ENCODE data around the gene SIDT2. TPM values are rescaled to one million over a fixed set of nuclear protein-coding genes. Genes with fewer than 3 reads are reported as not detected.

Gene SIDT2
- total RNA-seq, 2 experiments from 2014 or later, result 16.6 to 17.3 TPM

- H3K4me1 Mint-ChIP-seq (ENCODE audit: low read depth), result peaks cover 29% of the 10 kb centered on the region
- CTCF ChIA-PET, result interaction anchor here (0.9 to 11.6 kb wide), 13 partner anchors 7 to 493 kb away, joined by 3 to 125 read pairs (median 6); partner anchors contain the start of genes PAFAH1B2 and SIDT2
These were observed 47.1 kb downstream of the SIDT2 start for GRCh38 chr11:117225553-117226170.

GRCh38 chr11:117226388-117227385 is 48.1 kb downstream of the SIDT2 start:
- TF ChIP-seq, protein P1, sequence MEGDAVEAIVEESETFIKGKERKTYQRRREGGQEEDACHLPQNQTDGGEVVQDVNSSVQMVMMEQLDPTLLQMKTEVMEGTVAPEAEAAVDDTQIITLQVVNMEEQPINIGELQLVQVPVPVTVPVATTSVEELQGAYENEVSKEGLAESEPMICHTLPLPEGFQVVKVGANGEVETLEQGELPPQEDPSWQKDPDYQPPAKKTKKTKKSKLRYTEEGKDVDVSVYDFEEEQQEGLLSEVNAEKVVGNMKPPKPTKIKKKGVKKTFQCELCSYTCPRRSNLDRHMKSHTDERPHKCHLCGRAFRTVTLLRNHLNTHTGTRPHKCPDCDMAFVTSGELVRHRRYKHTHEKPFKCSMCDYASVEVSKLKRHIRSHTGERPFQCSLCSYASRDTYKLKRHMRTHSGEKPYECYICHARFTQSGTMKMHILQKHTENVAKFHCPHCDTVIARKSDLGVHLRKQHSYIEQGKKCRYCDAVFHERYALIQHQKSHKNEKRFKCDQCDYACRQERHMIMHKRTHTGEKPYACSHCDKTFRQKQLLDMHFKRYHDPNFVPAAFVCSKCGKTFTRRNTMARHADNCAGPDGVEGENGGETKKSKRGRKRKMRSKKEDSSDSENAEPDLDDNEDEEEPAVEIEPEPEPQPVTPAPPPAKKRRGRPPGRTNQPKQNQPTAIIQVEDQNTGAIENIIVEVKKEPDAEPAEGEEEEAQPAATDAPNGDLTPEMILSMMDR (IDR thresholded peaks at IDR 0.05), result peak; percentile 86
- H3K9me3 Mint-ChIP-seq, result no peaks in the 10 kb centered on the region
- H3K4me3 Mint-ChIP-seq, result no peak overlapping the region
- intact Hi-C loops (cut with micrococcal nuclease), result no loop called here
- peaks cover 29% of the 10 kb centered on the region for H3K4me1 Mint-ChIP-seq (ENCODE audit: low read depth)
- H3K36me3 Mint-ChIP-seq (ENCODE audit: low read depth), result peaks cover 60% of the 10 kb centered on the region
- peak; percentile 48 for ATAC-seq
- H3K27me3 Mint-ChIP-seq, result no peaks in the 10 kb centered on the region
- ChIA-PET POLR2A (interaction anchor here (1.3 to 1.9 kb wide), 3 partner anchors 46 to 82 kb away, joined by 4 read pairs; partner anchors contain the start of gene SIDT2), CTCF (interaction anchor here (0.7 to 11.6 kb wide), 32 partner anchors 8 to 494 kb away, joined by 3 to 125 read pairs (median 4); partner anchors contain the start of genes SIDT2 and ZPR1)
- peak overlapping the region; percentile 20 for H3K27ac Mint-ChIP-seq
- peak; percentile 51 for DNase-seq

More at GRCh38 chr11:117225553-117226170, 47.1 kb downstream of the SIDT2 start:
- ATAC-seq, result no peak
- DNase-seq, result no peak
- POLR2A ChIA-PET, result interaction anchor here (0.7 to 1.9 kb wide), 4 partner anchors 45 to 1825 kb away, joined by 3 to 4 read pairs (median 4); partner anchors contain the start of gene SIDT2
- no peak overlapping the region for H3K27ac Mint-ChIP-seq
- H3K27me3 Mint-ChIP-seq, result no peaks in the 10 kb centered on the region
- intact Hi-C loops (cut with micrococcal nuclease), result no loop called here
- TF ChIP-seq, protein P1 (IDR thresholded peaks at IDR 0.05), result no peak
- no peaks in the 10 kb centered on the region for H3K9me3 Mint-ChIP-seq
- H3K36me3 Mint-ChIP-seq (ENCODE audit: low read depth), result peaks cover 62% of the 10 kb centered on the region
- no peak overlapping the region for H3K4me3 Mint-ChIP-seq

DNA sequence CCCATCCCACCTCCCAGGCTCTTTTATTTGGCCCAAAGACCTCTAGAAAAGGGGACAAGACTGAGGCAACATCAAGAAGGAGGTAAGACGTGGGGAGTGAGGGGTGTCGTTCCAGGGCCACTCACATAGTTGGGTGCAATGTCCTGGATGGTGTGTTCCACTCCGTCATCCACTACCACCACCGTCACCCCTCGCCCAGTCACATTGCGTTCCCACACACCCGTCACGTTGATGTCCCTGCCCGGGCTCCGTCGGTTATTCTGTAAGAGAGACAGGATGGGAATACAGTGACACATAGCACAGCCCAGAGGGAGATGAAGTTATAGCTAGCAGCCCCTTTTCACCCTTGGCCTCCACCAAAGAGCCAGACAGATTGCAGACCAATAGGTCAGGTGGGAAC is 49.5 kb downstream of the SIDT2 start:
- intact Hi-C loops (cut with micrococcal nuclease), result no loop called here
- Mint-ChIP-seq H3K4me1 (ENCODE audit: low read depth) (peaks cover 29% of the 10 kb centered on the region), H3K27me3 (no peaks in the 10 kb centered on the region), H3K36me3 (ENCODE audit: low read depth) (peaks cover 52% of the 10 kb centered on the region), H3K27ac (peak overlapping the region; percentile 76), H3K4me3 (no peak overlapping the region), H3K9me3 (no peaks in the 10 kb centered on the region)
- DNase-seq (no peak), ATAC-seq (no peak)
- POLR2A ChIA-PET, result no interaction called here
- TF ChIP-seq, protein P1 (IDR thresholded peaks at IDR 0.05), result no peak
- CTCF ChIA-PET, result interaction anchor here (1.0 to 11.6 kb wide), 10 partner anchors 9 to 441 kb away, joined by 3 to 125 read pairs (median 6); partner anchors contain the start of genes PAFAH1B2, SIDT2 and ZPR1

- H3K27ac Mint-ChIP-seq, result peak overlapping the region; percentile 98
These were observed 50.9 kb downstream of the SIDT2 start for GRCh38 chr11:117229411-117229810.

More at GRCh38 chr11:117229411-117229810, 50.9 kb downstream of the SIDT2 start:
- peaks cover 41% of the 10 kb centered on the region for H3K4me1 Mint-ChIP-seq (ENCODE audit: low read depth)
- ChIA-PET CTCF (interaction anchor here (1.2 to 11.6 kb wide), 4 partner anchors 8 to 585 kb away, joined by 3 to 125 read pairs (median 4); partner anchors contain the start of genes PAFAH1B2 and SIDT2), POLR2A (interaction anchor here (1.0 to 4.0 kb wide), 6 partner anchors 8 to 588 kb away, joined by 4 to 29 read pairs (median 7); partner anchors contain the start of genes PAFAH1B2 and SIDT2)
- intact Hi-C loops (cut with micrococcal nuclease), result no loop called here
- no peaks in the 10 kb centered on the region for H3K27me3 Mint-ChIP-seq
- no peak for DNase-seq
- H3K4me3 Mint-ChIP-seq, result peak overlapping the region; percentile 94
- no peak for ATAC-seq
- TF ChIP-seq, protein P1 (IDR thresholded peaks at IDR 0.05), result no peak
- H3K36me3 Mint-ChIP-seq (ENCODE audit: low read depth), result peaks cover 42% of the 10 kb centered on the region
- no peaks in the 10 kb centered on the region for H3K9me3 Mint-ChIP-seq

All from activated CD8-positive, alpha-beta T cell treated with anti-CD3 and anti-CD28 coated beads for 36 hours (primary cell).